ENCODE measurements around the gene NPHS1. TPM values are rescaled to one million over a fixed set of nuclear protein-coding genes. Genes with fewer than 3 reads are reported as not detected.
A peak's percentile ranks its signal among the peaks of the same experiment; 100 is the strongest.

Gene NPHS1
- total and polyA plus RNA-seq, 9 of the 15 experiments (the other 6 are each of a cell fraction or from before 2014, with no cell fraction given), result 0.01 to 0.28 (median 0.14) TPM; not detected in 5

- Histone ChIP-seq H2AFZ (ENCODE audit: low read depth, low read length) (no peak overlapping the region), H3K4me2 (ENCODE audit: insufficient read depth, low read length) (no peak overlapping the region), H3K27ac (ENCODE audit: extremely low read depth, low read depth, low read length) (no peak overlapping the region), H3K79me2 (ENCODE audit: control insufficient read depth, insufficient read depth, low read length) (no peaks in the 10 kb centered on the region), H3K36me3 (ENCODE audit: control insufficient read depth, insufficient read depth, low read length) (peaks cover 7% of the 10 kb centered on the region; the same call in 1 of the 3 replicates), H3K9me3 (replicated peaks; ENCODE audit: control insufficient read depth, insufficient read depth, low read depth, low read length) (no peaks in the 10 kb centered on the region), H3K9ac (ENCODE audit: insufficient read depth in 1 of 2, low read depth in 2 of 2, low read length in 2 of 2) (no peak overlapping the region), H3K27me3 (ENCODE audit: control insufficient read depth in 2 of 2, insufficient read depth in 2 of 2, low read length in 2 of 2) (no peaks in the 10 kb centered on the region), H3K4me3 (no peak overlapping the region), H3K9me1 (ENCODE audit: control insufficient read depth, insufficient read depth, low read length) (no peaks in the 10 kb centered on the region), H4K20me1 (replicated peaks; ENCODE audit: control insufficient read depth, insufficient read depth, low read length) (no peaks in the 10 kb centered on the region), H3K4me1 (replicated peaks in 1 of 2; ENCODE audit: control insufficient read depth in 2 of 2, insufficient read depth in 2 of 2, low read length in 2 of 2) (peaks cover 0 to 41% of the 10 kb centered on the region in 2 experiments; a peak in 1 of 5 replicates)
- FAIRE-seq, result no peak
- intact Hi-C loops (cut with micrococcal nuclease) (no loop called here), in situ Hi-C loops (cut with MboI) (no loop called here)
- no peak for ATAC-seq
- no TSS peak for BruUV-seq (replicated peaks)
- DNase-seq (ENCODE audit: extremely low read depth in 1 of 4, low spot score in 3 of 4), result no peak
- TF ChIP-seq TRIM24 (IDR thresholded peaks at IDR 0.05) (no peak), RBFOX2 (IDR thresholded peaks at IDR 0.05; ENCODE audit: low read depth, low read length) (peak; percentile 2; the same call in 1 of the 2 replicates)
- CTCF ChIA-PET (ENCODE audit: low intra/inter-chr PET ratio), result no interaction called here
- 86% methylated on average over 7 of the region's 10 CpGs for WGBS (ENCODE audit: insufficient coverage, low coverage, missing lambda C conversion rate)
- POLR2A ChIA-PET, result interaction anchor here (0.6 kb wide), 1 partner anchor 90 kb away, joined by 3 read pairs; no protein-coding TSS in a partner anchor
Measured at GRCh38 chr19:35785339-35785627, 67.0 kb downstream of the NPHS1 start.

GRCh38 chr19:35784503-35785338, 67.6 kb downstream of the NPHS1 start:
- no peaks in the 10 kb centered on the region for H3K27me3 ChIP-seq (ENCODE audit: control insufficient read depth in 2 of 2, insufficient read depth in 2 of 2, low read length in 2 of 2)
- intact Hi-C loops (cut with micrococcal nuclease), result no loop called here
- H4K20me1 ChIP-seq (replicated peaks; ENCODE audit: control insufficient read depth, insufficient read depth, low read length), result no peaks in the 10 kb centered on the region
- H3K4me2 ChIP-seq (ENCODE audit: insufficient read depth, low read length), result no peak overlapping the region
- no peak overlapping the region for H3K4me3 ChIP-seq
- no peak overlapping the region for H3K27ac ChIP-seq (ENCODE audit: extremely low read depth, low read depth, low read length)
- H3K9ac ChIP-seq (ENCODE audit: insufficient read depth in 1 of 2, low read depth in 2 of 2, low read length in 2 of 2), result no peak overlapping the region
- in situ Hi-C loops (cut with MboI), result no loop called here
- TF ChIP-seq U2AF1 (optimal IDR thresholded peaks at IDR 0.05; ENCODE audit: low read depth, low read length) (no peak), KLF6 (CRISPR knock-in tag; IDR thresholded peaks at IDR 0.05; ENCODE audit: borderline replicate concordance) (no peak), GABPA (tag; conservative IDR thresholded peaks at IDR 0.05; ENCODE audit: low read depth) (no peak), ESRRA (IDR thresholded peaks at IDR 0.05; ENCODE audit: borderline replicate concordance, low read depth) (no peak), RBFOX2 (IDR thresholded peaks at IDR 0.05; ENCODE audit: low read depth, low read length) (peak; percentile 44), SRSF9 (IDR thresholded peaks at IDR 0.05; ENCODE audit: borderline replicate concordance, low read depth, low read length) (no peak), POLR2G (IDR thresholded peaks at IDR 0.05; ENCODE audit: low read depth, low read length) (0 out of 2 replicates have a peak, but pooled peaks have one; percentile 8), ZNF311 (CRISPR knock-in tag; IDR thresholded peaks at IDR 0.05) (no peak)
- DNase-seq (ENCODE audit: extremely low read depth in 1 of 4, low spot score in 3 of 4) (no peak), FAIRE-seq (no peak), ATAC-seq (no peak)
- no peaks in the 10 kb centered on the region for H3K9me3 ChIP-seq (replicated peaks; ENCODE audit: control insufficient read depth, insufficient read depth, low read depth, low read length)
- H2AFZ ChIP-seq (ENCODE audit: low read depth, low read length), result no peak overlapping the region
- BruUV-seq (replicated peaks), result no TSS peak
- peaks cover 0 to 40% of the 10 kb centered on the region in 2 experiments; a peak in 1 of 5 replicates for H3K4me1 ChIP-seq (replicated peaks in 1 of 2; ENCODE audit: control insufficient read depth in 2 of 2, insufficient read depth in 2 of 2, low read length in 2 of 2)
- H3K36me3 ChIP-seq (ENCODE audit: control insufficient read depth, insufficient read depth, low read length), result peaks cover 12% of the 10 kb centered on the region; the same call in 1 of the 3 replicates
- ChIA-PET POLR2A (interaction anchor here (0.6 kb wide), 1 partner anchor 90 kb away, joined by 3 read pairs; no protein-coding TSS in a partner anchor), CTCF (ENCODE audit: low intra/inter-chr PET ratio) (no interaction called here)
- no peaks in the 10 kb centered on the region for H3K79me2 ChIP-seq (ENCODE audit: control insufficient read depth, insufficient read depth, low read length)
- 83% methylated on average over 15 of the region's 45 CpGs for WGBS (ENCODE audit: insufficient coverage, low coverage, missing lambda C conversion rate)
- no peaks in the 10 kb centered on the region for H3K9me1 ChIP-seq (ENCODE audit: control insufficient read depth, insufficient read depth, low read length)

All from K562 (cell line).